ENCODE results near the gene DCAF5. TPM values are rescaled to one million over a fixed set of nuclear protein-coding genes. Genes with fewer than 3 reads are reported as not detected.

Gene DCAF5
- polyA plus RNA-seq, 1 donor (not counting 4 experiments of a cell fraction or from before 2014, with no cell fraction given), result 29.5 TPM

GRCh38 chr14:69154779-69155178, 1.9 kb upstream of the DCAF5 start:
- Histone ChIP-seq H3K27me3 (ENCODE audit: control insufficient read depth, extremely low read depth, insufficient read depth, low read length) (peaks cover 3% of the 10 kb centered on the region), H3K9me3 (ENCODE audit: control insufficient read depth, low read depth, low read length) (no peaks in the 10 kb centered on the region), H2AFZ (ENCODE audit: control insufficient read depth, low read length) (no peak overlapping the region), H3K36me3 (ENCODE audit: control insufficient read depth in 2 of 2, extremely low read depth in 1 of 2, insufficient read depth in 2 of 2, low read length in 2 of 2) (no peaks in the 10 kb centered on the region), H3K4me1 (ENCODE audit: control insufficient read depth, extremely low read depth, insufficient read depth, low read length) (peaks cover 20% of the 10 kb centered on the region), H3K9me1 (ENCODE audit: control insufficient read depth, extremely low read depth, insufficient read depth, low read length) (no peaks in the 10 kb centered on the region), H3K9ac (ENCODE audit: control insufficient read depth, extremely low read depth, insufficient read depth, low read length) (no peak overlapping the region), H4K20me1 (ENCODE audit: control insufficient read depth, extremely low read depth, insufficient read depth, low read length) (no peaks in the 10 kb centered on the region), H3K79me2 (ENCODE audit: control insufficient read depth, insufficient read depth, low read length) (peaks cover 23% of the 10 kb centered on the region), H3K4me2 (ENCODE audit: control insufficient read depth, extremely low read depth, insufficient read depth, low read depth, low read length) (no peak overlapping the region), H3K4me3 (ENCODE audit: control insufficient read depth in 2 of 3, extremely low read depth in 1 of 3, insufficient read depth in 2 of 3, low read depth in 1 of 3, low read length in 3 of 3) (no peak overlapping the region), H3K27ac (ENCODE audit: control insufficient read depth, insufficient read depth, low read length) (no peak overlapping the region)
- FAIRE-seq, result peak; percentile 67
- TF ChIP-seq CTCF (optimal IDR thresholded peaks at IDR 0.05 in 1 of 3, IDR thresholded peaks at IDR 0.05 in 1 of 3, conservative IDR thresholded peaks at IDR 0.05 in 1 of 3; ENCODE audit: extremely low read depth in 1 of 3, insufficient read depth in 2 of 3, low read length in 3 of 3) (no peak), EZH2 (IDR thresholded peaks at IDR 0.05; ENCODE audit: low read length) (no peak)
- dilution Hi-C loops (cut with MboI; ENCODE audit: extremely low pct_ligation_motif_present, low sequenced_read_pairs), result no loop called here
- DNase-seq (ENCODE audit: low read depth, low spot score), result no peak

- dilution Hi-C loops (cut with MboI; ENCODE audit: extremely low pct_ligation_motif_present, low sequenced_read_pairs), result no loop called here
- Histone ChIP-seq H3K9me3 (ENCODE audit: control insufficient read depth, low read depth, low read length) (no peaks in the 10 kb centered on the region), H3K4me2 (ENCODE audit: control insufficient read depth, extremely low read depth, insufficient read depth, low read depth, low read length) (peak overlapping the region; percentile 96), H3K79me2 (ENCODE audit: control insufficient read depth, insufficient read depth, low read length) (peaks cover 31% of the 10 kb centered on the region), H3K9me1 (ENCODE audit: control insufficient read depth, extremely low read depth, insufficient read depth, low read length) (no peaks in the 10 kb centered on the region), H3K4me3 (ENCODE audit: control insufficient read depth in 2 of 3, extremely low read depth in 1 of 3, insufficient read depth in 2 of 3, low read depth in 1 of 3, low read length in 3 of 3) (peak overlapping the region; percentile 82 to 91 (median 83)), H4K20me1 (ENCODE audit: control insufficient read depth, extremely low read depth, insufficient read depth, low read length) (no peaks in the 10 kb centered on the region), H3K27ac (ENCODE audit: control insufficient read depth, insufficient read depth, low read length) (no peak overlapping the region), H3K9ac (ENCODE audit: control insufficient read depth, extremely low read depth, insufficient read depth, low read length) (peak overlapping the region; percentile 72), H3K36me3 (ENCODE audit: control insufficient read depth in 2 of 2, extremely low read depth in 1 of 2, insufficient read depth in 2 of 2, low read length in 2 of 2) (peaks cover 0 to 3% of the 10 kb centered on the region in 2 experiments), H3K4me1 (ENCODE audit: control insufficient read depth, extremely low read depth, insufficient read depth, low read length) (peaks cover 28% of the 10 kb centered on the region), H3K27me3 (ENCODE audit: control insufficient read depth, extremely low read depth, insufficient read depth, low read length) (no peaks in the 10 kb centered on the region), H2AFZ (ENCODE audit: control insufficient read depth, low read length) (peak overlapping the region; percentile 87)
- FAIRE-seq (peak; percentile 29), DNase-seq (ENCODE audit: low read depth, low spot score) (no peak)
- TF ChIP-seq CTCF (optimal IDR thresholded peaks at IDR 0.05 in 1 of 3, IDR thresholded peaks at IDR 0.05 in 1 of 3, conservative IDR thresholded peaks at IDR 0.05 in 1 of 3; ENCODE audit: extremely low read depth in 1 of 3, insufficient read depth in 2 of 3, low read length in 3 of 3), result no peak
Observed at GRCh38 chr14:69153873-69154270, 953 bp upstream of the DCAF5 start.
